Activated gamma-delta T cell treated with anti-CD3 and anti-CD28 coated beads, Interleukin-2, amount 50 U/mL, for 16 hours (primary cell): ENCODE measurements around the gene MTIF3.

Experiments used
- DNase-seq: peaks from one replicate; pipeline ENCODE4 v3.0.0-alpha.2; 2020; ENCODE audit warnings: low read depth

Gene MTIF3

DNA sequence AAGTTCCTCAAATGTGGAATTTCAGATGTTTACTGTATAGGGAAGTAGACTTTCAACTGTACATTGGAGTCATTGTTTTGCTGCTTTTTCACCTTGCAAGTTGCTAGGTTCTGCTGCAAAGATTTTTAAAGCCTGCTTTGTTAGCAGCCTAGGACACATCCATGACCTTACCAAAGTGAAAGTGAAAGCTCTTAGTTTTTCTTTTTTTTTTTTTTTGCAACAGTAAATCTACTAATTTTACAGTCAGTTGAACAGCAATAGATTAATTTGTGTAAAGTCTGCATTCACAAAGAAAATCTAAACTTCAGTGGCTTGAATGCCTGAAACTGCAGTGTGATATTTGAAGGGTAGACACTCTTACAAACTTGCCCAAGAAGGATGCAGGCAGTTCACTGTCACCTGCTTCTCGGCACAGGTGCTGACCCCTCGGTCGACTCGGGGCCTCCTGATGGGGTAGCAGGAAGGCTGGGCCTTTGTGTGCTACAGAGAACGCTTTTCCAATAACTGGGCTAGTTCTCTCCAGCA lies 5.0 kb upstream of the MTIF3 start:
- no peak for DNase-seq

DNA sequence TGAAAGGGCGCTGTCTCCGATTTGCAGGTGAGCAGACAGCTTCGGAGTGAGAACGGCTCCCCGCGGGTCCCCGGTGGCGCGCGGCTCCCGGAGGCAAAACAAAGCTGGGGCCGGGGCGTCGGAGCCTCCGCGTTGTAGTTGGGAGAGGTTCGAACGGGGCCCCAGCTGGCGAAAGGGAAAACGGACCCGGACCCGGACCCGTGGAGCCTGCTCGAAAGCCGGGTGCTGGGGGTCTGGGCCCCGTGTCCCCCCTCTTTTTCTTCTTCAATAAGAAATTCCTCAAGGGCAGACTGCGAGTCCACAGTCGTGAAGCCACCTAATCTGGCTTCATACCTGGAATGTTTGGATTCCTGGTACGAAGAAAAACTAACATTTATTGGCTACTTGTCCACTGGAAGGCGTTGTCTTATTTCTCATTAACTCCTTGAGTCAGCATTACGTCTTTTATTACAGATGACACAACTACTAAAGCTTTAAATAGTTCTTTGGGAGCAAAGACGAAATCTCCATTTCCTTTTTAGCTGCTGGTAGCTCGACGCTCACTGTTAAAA lies 632 bp upstream of the MTIF3 start:
- no peak for DNase-seq

DNA sequence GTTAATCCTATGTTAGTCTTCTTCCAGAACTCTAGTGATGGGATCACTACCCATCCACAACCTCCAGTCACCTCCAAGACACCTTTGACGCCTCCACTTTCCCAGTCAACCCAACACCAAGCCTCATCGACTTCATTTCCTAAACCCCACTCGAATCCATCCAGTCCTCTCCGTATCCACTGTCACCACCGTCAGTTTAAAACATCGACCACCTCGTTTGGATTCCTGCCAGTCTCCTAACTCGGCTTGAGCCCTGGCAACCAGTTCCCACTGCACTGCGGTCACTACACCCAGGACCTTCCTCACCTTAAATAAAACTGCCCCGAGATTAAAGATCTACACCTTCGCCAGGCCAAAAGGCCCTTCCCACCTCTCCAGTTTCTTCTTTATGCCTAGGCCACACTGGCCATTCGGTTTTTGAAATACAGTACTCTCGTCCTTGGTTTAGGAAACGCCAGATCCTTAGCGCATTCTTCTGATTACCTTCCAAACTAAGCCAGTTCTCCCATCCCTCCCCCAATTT lies 1.2 kb downstream of the MTIF3 start:
- no peak for DNase-seq

DNA sequence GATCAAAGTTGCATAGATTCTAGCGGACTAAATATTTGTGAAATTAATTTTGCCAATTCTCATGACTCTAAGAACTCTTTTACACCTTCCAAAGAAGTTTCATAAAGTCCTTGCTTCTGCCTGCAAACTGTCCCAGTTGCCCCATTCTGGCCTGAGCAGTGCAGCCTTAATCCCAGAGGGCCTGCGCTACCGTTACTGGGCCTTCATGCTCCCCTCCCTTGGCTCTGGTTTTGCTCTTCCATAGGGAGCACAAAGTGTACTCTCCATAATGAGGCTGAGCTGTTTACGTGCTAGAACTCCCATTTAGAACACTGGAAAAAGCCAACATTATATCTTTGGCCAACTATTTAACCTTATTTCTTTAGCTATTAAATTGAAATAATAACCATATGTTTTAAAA lies 2.1 kb downstream of the MTIF3 start:
- DNase-seq = no peak

DNA sequence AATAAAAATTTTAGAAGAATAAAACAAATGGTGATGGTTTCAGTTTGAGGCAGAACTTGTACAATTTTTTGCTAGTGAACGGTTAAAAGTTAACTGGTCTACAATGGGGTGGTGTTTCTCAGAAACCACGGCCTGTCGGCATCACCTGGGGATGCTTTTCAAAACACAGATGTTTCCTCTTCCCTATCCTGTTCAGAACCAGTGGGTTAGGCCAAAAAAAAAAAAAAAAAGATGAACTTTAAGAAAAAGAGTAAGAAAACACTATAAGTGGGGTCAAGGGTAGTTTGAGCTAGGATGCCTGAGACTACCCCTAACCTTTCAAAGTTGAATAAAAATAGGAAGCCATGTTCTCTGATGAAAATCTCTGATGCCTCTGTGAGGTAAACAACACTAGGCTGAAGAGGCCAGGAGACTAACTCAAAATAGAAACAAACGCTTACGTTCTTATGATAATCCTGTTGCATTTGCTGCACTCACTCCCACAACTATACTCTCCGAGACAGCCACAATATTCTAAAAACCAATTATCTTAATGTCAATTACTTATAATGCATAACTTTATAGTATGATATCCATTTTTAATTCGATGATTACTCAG lies 3.3 kb downstream of the MTIF3 start:
- DNase-seq = no peak

DNA sequence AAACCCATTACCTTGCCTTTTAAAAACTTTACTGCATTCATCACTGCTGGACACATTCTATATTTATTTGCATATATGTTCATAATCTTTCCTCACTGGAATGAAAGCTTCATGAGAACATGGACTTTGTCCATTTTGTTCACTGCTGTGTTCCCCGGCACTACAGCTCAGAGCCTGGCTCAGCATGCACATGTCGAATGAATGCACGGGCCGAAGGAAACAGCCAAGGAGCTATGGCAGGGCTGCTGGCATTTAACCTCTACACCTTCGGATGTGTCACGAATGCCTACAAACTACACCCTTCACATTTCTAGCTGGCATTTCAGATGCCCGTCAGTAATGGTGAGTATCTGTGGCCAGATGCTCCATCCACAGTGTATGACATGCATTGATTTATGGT lies 7.6 kb downstream of the MTIF3 start:
- no peak for DNase-seq

DNA sequence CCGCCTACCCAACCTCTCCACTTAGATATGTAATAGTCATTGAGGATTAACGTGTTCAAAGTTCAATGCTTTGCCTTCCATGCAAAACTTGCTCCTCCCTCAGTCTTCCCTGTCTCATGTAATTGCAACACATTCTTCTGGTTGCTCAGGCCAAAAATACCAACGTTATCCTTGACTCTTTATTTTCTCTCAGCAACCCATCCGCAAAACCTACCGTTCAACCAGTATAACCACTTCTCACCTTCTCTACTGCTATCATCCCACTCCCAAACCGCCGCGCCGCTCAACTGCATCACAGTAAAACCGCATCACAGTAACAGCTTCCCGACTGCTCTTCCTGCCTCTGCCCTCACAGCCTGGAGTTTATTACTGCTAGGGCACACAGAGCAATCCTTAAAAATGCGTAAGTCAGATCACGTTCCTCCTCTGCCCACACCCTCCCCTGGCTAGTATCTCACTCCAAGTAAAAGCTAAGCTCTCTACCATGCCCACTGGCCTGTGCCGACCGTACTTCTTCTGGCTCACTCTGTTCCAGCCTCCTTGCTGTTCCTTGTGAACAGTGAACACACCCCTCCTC lies 8.2 kb downstream of the MTIF3 start:
- no peak for DNase-seq

DNA sequence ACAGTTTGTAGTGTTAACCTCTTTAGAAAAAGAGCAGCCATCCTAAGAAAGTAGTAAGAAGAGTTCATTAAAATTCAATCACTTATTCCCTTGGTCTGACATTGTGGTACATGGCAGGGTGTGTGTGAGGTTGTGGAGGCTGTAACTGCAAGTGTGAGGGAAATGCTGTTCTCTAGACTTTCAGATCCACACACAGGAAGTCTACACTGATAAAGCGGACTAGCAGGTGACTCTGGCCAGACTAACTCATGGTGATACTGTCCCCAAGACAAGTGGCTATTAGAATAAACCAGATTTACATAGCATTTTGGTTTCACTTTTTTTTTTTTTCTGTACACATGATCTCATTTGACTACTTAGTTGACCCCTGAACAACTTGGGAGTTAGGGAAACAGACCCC lies 10.0 kb downstream of the MTIF3 start:
- DNase-seq = no peak

DNA sequence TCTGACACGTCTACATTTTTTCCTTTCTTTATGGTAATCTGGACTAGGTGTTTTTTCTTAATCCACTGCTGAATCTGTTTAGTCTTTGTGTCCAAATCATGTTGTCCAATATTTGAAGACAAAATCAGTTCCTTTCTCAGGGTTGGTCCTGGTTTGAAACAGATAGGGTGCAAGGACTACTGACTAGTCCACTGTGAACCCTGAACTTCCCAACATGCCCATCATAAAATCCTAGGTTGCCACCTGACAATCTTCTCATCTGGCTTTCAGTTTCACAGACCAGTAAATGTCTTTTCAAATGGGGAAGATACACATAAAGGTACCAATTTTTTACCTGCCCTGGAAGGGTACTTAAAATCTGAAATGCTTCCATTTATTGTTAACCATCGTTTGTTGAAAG lies 13.2 kb downstream of the MTIF3 start:
- DNase-seq = no peak

DNA sequence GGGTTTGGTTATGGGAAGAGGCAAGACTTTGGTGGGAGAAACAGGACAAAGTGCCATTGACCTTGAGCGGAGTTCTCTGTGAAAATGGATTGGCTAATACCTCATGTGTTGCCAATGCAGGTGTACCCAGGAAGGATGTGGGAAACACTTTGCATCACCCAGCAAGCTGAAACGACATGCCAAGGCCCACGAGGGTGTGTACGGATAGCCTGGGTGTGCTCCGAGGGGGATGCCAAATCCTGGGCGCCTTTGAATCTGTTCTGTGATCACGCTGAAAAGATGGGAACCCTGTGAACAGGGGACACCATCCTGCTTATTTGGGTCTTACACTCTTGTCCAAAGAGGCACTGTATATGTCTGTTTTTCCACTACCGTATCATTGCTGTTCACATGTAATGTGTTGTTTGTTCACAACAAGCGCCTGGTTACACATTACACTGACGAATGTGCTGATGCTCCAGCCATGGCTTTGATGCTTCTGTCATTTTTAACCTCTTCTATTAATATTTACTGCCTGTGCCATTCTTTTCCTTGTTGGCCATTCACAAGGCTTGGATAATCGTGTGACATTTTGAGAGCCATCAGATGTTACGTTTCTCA lies 17.7 kb downstream of the MTIF3 start:
- no peak for DNase-seq

DNA sequence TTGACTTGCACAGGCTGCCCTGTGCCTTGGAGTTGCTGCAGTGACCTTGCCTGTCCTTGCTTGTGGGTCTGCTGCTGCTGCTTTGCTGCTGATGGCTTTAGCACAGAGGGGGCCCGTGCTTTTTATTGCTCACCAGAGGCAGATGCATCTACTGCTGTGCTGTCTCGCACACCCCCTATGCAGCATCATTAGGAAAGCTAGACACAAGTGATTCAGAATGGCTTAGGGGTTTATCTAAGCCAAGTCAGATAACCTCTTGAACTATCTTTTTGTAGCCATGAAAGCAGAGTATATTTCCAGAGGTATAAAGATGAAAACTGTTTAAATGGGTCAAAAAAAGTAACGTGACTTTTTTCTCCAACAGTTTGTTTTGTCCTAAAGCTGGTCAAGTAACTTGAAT lies 18.2 kb downstream of the MTIF3 start:
- DNase-seq = no peak

DNA sequence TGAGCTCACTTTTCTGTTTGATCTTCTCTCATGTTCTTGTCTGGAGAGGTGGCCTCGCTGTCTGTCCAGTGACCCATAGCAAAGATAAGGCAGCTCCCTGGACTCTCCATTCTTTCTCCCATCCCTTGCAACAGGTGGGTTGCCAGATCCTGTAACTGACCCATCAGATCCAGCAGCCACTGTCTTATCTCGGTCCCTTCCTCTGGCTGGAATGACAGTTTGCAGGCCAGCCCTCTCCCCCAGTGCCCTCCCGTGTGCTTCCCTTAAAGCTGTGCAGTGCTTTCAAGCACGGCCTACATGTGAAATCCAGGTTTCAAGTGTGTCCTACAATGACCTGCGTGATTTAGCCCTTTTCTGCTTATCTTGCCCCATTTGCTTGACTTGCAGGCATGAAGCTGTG lies 22.2 kb downstream of the MTIF3 start:
- no peak for DNase-seq

DNA sequence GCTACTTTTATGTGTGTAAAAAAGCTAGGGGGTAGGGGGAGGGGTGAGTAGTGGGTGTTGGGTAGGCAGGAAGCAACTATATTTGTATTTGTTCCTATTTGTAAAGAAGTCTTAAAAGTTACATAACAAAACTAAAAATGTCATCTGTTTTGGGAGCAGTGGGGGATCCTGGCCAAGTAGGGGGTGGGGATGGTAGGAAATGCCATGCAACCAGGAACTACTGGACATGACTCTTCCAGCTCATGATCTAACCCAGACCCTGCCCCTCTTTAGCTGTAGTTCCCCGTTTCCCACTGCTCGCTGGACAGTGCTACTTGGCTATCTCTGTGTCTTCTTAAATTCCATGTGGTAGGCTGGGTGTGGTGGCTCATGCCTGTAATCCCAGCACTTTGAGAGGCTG lies 22.7 kb downstream of the MTIF3 start:
- DNase-seq = no peak

DNA sequence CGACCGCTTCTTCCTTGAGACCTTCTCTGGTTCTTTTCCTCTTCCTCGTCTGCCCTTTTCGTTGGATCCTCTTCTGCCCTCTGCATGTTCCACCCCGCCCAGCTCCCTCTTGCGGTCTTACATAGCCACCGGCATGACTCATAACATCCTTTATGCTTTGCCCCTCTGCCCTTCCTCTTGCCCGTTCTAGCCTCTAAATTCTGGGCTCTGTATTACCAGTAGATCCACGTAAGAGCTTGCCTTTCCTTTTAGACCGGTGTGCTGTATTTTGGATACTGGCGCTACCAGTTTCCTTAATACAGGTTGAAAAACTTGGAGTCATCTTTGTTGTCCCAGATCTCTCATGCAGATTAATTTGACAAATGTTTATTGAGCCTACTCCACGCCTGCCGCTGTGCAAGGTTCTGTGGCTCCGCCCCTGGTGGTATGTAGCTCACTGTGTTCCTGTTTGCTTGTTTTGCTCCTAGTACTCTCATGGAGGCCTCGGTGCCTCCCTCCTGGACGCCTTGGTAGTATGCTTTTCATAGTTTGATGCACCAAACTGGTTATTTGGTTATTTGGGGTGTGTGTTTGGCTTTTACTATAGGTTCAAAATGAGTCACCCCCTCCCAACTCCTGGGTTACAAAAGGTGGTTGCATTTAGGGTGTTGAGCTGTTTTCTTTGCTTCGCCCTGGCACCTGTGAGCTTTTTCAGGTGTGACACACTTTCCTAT lies 24.3 kb downstream of the MTIF3 start:
- DNase-seq = peak; percentile 74

DNA sequence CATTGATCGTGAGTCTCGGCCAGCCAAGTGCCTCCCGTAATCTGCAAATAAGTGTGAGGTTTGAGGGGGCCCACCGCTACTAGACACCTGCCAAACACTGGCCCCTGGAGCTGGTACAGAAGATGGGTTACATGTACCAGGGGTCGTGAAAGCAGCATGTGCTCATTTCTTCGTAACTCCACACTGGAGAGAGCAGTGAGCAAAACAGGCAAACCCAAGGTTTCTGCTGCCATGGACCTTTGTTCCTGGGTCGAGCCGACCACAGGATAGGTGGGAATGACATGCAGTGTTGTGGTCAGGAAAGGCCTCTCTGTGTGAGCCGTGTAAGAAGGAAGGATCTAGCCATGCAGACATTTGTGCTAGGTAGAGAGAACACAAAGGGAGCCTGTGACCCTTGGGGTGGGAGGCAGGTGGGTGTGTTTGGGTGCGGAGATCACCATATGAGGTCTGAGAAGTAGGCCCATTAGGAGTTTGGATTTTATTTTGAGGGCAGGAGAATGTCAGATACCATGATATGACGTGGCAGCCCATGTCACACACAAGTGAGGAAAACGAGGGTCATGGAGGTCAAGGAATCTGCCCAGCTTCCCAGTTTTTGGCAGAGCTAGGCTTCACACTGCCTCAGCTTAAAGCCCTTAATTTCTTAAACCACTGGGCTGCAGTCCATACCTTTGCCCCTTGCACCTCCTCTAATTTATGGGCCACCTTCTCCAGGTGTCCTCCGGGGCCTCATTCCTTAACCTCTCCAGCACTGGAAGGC lies 25.0 kb downstream of the MTIF3 start:
- no peak for DNase-seq

DNA sequence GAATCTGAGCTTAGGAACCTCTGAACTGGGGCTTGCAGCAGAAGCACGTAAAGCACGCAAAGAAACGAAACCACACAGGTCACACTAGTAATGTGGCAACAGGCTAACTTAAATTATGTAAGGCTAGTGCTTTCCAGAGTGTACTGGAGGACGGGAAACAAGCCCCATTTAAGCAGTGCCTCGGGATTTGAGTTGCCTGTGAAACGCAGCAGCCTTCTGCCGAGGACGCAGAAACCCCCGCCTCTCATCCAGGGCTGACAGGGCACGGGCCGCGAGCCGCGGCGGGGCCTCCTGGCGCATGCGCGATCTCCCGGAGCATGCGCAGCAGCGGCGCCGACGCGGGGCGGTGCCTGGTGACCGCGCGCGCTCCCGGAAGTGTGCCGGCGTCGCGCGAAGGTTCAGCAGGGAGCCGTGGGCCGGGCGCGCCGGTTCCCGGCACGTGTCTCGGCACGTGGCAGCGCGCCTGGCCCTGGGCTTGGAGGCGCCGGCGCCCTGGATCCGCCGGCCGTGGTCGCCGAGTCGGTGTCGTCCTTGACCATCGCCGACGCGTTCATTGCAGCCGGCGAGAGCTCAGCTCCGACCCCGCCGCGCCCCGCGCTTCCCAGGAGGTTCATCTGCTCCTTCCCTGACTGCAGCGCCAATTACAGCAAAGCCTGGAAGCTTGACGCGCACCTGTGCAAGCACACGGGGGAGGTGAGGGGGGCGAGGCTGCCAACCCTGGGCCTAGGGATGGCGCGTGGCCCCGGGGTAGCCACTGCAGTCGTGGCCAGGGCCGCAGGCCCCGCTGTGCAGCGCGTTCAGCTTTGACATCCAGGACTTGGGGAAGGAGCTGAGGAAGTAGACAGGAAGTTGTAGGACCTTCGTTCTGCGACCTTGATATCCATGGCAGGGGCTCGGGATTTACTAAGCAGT lies 25.9 kb downstream of the MTIF3 start, which contains the start of gene GTF3A:
Gene GTF3A (plus strand): TSS at position 374 of the 912 bp plus-strand sequence.
- peak; percentile 79 for DNase-seq

DNA sequence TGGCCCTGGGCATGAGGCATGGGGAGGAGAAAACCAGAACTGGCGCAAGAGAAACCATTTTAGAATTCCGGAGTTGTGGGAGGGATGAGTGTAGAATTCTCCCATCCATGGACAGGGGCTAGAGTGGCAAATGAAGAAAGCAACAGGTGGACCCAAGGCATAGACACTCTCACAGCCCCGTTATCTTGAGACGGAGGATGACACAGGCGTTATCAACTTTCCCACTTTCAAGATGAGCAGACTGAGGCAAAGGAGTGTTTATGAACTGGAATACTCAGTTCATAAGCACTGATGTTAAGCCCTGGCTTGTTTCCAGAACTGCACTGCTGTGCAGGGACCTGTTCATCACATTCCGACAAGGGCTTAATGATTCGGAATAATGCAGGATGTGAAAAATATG lies 27.0 kb downstream of the MTIF3 start:
- no peak for DNase-seq

DNA sequence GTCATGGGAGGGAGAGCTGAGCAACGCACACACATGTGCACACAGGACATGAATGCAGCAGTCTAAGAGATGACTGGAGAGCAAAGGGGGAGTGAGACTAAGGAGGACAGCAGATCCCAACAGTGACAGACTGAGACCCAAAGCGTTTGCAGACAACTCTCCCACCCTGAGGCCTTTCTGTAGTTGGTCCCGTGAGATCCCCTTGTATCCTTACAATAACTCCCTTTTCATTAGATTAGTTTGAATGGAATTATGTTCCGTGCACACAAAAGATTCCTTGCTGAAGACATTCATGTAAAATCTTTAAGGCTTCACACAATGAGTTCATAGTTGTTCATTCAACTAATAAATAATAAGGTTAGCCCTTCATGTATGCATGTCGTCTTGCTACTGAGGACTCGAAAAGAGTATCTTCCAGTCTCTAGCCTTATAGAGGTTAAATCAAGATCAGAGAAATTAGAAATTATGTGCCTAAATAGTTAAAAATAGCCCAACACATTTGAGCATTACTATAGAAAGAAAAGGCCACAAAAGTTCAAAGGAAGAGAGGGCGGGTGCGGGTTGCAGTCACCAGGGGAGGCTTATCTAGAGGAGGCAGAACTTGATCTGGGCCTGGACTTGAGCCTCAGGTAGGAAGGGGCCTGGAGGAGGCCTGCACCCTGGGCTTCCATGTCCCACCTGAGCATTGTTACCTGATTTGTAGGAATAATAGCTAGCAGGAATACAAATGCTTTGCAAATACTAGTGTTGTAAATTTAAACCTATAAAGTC lies 29.1 kb downstream of the MTIF3 start:
- DNase-seq = no peak

DNA sequence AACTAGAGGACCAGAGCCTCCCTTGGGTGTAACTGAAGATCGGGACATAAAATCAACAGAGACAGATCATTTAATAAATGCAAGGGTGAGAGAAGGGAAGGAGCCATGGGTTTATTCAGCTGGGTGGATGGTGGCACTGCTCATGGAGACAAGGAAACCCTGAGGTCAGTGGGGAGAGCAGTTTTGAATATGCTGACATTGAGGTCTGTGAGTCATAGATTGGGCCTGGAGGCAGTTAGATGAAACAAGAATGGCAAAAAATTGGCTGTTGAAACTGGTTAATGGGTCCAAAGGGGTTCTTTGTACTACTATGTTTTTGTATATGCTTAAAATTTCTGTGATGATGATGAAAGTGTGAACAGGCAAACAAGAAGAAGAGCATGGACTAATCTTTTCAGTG lies 31.0 kb downstream of the MTIF3 start:
- DNase-seq = no peak

DNA sequence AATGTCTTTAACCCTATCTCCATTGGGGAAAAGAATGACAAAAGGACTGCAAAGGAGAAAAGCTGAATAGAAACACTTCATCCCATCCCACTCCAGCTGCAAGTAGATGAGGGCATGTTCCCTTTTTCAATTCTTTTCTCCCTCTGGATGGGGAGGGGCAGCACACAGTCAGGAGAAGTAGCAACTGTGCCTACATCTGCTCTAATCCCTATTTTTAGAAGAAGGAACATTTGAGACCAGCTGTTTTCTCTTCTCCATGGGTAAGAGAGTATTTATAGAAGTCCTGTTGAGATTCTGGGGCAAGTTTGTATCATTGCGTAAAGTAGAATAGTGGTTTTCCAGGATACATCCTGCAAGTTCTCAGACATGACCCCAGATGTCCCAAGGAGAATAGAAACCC lies 35.2 kb downstream of the MTIF3 start:
- DNase-seq = no peak
